Activated CD4-positive, alpha-beta T cell treated with anti-CD3 and anti-CD28 coated beads, Interleukin-2, amount 10 ng/mL, durations not matched to agents 24 days and 14 days (primary cell): ENCODE data around the gene TCEA2. TPM values are rescaled to one million over a fixed set of nuclear protein-coding genes. Genes with fewer than 3 reads are reported as not detected.

Source experiments
- DNase-seq: peaks from one replicate; pipeline ENCODE4 v3.0.0; 2022
- H3K27ac Mint-ChIP-seq: one replicate; pipeline ENCODE4 v1.8.0; 2022; ENCODE audit warnings: mild to moderate bottlenecking, mixed read lengths
- H3K27me3 Mint-ChIP-seq: one replicate; pipeline ENCODE4 v1.8.0; 2022; ENCODE audit warnings: mixed read lengths
- H3K36me3 Mint-ChIP-seq: one replicate; pipeline ENCODE4 v1.8.0; 2022; ENCODE audit warnings: low read depth, mild to moderate bottlenecking, mixed read lengths
- H3K4me1 Mint-ChIP-seq: one replicate; pipeline ENCODE4 v1.8.0; 2021; ENCODE audit warnings: mixed read lengths
- H3K4me3 Mint-ChIP-seq: one replicate; pipeline ENCODE4 v1.8.0; 2022; ENCODE audit warnings: mild to moderate bottlenecking, moderate library complexity, mixed read lengths
- H3K9me3 Mint-ChIP-seq: one replicate; pipeline ENCODE4 v1.8.0; 2021; ENCODE audit warnings: mixed read lengths
- intact Hi-C: fragments of 100-400 bp; cut with micrococcal nuclease; formaldehyde crosslinking; loops from one replicate; pipeline ENCODE4 v1.15.1; 2023
- total RNA-seq: library from RNA; stranded (reverse); gene quantifications from 2 replicates; pipeline ENCODE4 v1.2.3, GENCODE V29; 2022

TCEA2 gene
- total RNA-seq, 1 donor from 2014 or later = 35.4 TPM

DNA sequence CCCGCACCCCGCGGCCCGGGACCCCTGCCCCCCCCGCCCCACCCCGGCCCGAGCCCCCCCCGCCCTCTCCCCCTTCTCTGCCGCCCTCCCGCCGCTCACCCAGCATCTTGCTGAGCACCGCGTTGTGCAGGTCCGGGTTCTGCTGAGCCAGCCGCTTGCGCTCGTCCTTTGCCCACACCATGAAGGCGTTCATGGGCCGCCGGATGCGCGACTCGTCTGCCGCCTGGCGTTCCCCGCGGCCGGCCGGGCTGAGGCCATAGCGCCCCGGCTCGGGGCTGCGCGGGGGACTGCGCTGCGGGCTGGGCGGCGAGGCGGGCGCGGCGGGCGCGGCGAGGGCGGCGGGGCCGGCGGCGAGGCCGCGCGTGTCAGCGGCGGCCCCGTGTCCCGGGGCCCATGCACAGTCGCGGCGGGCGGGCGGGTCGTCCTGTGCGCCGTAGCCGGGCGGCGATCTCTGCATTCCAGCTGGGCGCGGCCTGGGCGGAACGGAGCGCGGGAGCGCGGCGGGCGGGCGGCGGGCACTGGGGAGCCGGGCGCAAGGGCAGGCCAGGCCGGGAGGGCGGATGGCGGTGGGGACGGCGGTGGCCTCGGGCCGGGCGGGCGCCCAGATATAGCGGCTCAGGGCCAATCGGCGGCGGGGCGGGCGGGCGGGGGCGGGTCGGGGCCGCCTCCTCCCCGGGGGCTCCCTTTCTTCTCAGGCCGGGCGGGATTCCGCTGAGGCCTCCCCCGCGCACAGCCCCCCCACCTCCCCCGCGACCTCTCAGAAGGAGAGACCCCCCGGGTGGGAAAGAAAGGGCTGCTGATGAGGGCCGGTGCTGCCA, 13.7 kb upstream of the TCEA2 start, which contains the start of gene SOX18:
TSS of gene SOX18 (minus strand) at position 580 of the 818 bp plus-strand sequence. CDS start at position 457, 123 bp downstream.
- intact Hi-C loops = no loop called here
- Mint-ChIP-seq H3K36me3 (no peaks in the 10 kb centered on the region), H3K27ac (peak within 1 kb of the TSS; percentile 34)

DNA sequence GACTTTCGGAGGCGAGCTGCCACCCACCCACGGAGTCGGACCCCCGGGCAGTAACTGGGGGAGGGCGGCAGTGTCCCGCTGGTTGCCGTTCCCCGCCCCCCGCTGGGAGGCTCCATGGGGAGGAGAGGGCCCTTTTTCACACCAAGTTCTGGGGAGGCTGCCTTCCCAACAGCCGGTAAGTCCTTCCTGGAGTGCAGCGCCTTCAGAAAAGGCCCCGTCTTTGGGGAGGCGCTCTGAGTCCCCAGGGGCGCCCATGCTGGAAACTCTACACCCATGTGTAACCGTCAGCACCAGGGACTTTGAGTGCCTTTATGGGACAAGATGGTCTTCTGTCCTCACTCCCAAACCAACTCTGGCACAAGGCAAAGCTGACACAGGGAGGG, 13.1 kb upstream of the TCEA2 start:
- Mint-ChIP-seq H3K4me3 (peak overlapping the region; percentile 57), H3K36me3 (no peaks in the 10 kb centered on the region), H3K9me3 (no peaks in the 10 kb centered on the region), H3K4me1 (peaks cover 16% of the 10 kb centered on the region), H3K27me3 (peaks cover 30% of the 10 kb centered on the region), H3K27ac (no peak overlapping the region)
- DNase-seq = no peak
- intact Hi-C loops = no loop called here

More for the DNA sequence above, 13.7 kb upstream of the TCEA2 start, which contains the start of gene SOX18:
- H3K27me3 Mint-ChIP-seq = peaks cover 30% of the 10 kb centered on the region
- DNase-seq = peak; percentile 85
- H3K4me1 Mint-ChIP-seq = peaks cover 18% of the 10 kb centered on the region
- peak within 1 kb of the TSS; percentile 77 for H3K4me3 Mint-ChIP-seq
- no peaks in the 10 kb centered on the region for H3K9me3 Mint-ChIP-seq

DNA sequence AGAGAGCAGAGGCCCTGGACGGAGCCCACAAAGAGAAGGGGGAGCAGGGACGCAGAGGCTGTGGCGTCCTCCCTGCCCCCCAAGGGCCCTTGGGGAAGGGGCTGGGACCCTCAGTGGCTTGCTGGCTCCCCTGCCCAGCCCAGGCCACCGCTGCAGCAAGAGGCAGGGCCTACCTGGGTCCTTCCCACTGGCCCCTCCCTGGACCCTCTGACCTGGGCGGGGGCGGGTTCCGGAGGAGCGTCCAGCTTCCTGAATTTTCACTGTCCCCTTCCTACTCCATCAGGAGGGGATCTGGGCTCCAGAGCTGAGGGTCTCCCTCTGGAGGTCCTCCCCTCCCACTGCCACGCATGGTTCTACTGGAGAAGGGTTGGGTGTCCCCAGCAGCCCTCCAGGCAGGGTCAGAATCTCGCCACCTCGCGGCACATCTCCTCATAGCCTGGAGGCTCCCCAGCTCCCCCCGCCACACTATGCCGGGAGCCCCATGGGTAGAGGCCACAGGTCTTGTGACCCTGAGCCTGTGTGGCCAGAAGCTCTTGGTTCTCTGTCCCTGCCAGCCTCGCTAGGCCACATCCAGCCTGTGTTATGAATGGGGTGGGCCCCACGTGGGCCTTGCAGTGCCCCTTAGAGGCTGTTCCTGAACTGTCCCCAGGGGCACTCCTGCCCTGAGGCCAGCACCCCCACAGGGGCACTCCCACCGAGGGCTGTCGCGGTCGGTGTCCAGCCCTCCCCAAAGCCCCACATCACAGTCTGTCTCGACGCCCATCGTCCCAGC, 12.6 kb upstream of the TCEA2 start:
- H3K4me1 Mint-ChIP-seq = peaks cover 22% of the 10 kb centered on the region
- intact Hi-C loops = no loop called here
- no peaks in the 10 kb centered on the region for H3K9me3 Mint-ChIP-seq
- DNase-seq = no peak
- H3K27ac Mint-ChIP-seq = no peak overlapping the region
- H3K27me3 Mint-ChIP-seq = peaks cover 30% of the 10 kb centered on the region
- peak overlapping the region; percentile 30 for H3K4me3 Mint-ChIP-seq
- H3K36me3 Mint-ChIP-seq = no peaks in the 10 kb centered on the region

DNA sequence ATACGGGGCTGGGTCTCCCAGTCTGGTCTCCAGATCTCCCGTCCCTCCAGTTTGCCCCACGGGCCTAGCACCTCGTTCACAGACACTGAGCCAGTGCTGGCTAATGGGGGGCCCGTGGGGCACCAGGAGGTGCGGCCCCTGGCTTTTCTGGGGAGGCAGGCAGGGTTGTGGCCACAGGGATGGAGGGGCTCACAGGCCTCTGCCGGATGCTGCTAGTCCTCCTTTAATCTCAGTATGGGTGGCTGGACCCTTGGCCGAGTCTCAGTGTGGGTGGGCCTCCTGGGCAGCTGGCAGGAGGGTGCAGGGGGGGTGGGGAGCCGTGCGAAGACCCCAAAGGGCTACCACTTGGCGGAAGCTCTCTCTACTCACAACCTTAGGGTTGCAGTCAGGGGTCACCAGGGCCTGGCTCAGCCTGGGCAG, 12.0 kb upstream of the TCEA2 start:
- Mint-ChIP-seq H3K4me3 (no peak overlapping the region), H3K9me3 (no peaks in the 10 kb centered on the region), H3K36me3 (no peaks in the 10 kb centered on the region), H3K27ac (no peak overlapping the region), H3K27me3 (peaks cover 27% of the 10 kb centered on the region), H3K4me1 (peaks cover 18% of the 10 kb centered on the region)
- intact Hi-C loops = no loop called here
- no peak for DNase-seq

DNA sequence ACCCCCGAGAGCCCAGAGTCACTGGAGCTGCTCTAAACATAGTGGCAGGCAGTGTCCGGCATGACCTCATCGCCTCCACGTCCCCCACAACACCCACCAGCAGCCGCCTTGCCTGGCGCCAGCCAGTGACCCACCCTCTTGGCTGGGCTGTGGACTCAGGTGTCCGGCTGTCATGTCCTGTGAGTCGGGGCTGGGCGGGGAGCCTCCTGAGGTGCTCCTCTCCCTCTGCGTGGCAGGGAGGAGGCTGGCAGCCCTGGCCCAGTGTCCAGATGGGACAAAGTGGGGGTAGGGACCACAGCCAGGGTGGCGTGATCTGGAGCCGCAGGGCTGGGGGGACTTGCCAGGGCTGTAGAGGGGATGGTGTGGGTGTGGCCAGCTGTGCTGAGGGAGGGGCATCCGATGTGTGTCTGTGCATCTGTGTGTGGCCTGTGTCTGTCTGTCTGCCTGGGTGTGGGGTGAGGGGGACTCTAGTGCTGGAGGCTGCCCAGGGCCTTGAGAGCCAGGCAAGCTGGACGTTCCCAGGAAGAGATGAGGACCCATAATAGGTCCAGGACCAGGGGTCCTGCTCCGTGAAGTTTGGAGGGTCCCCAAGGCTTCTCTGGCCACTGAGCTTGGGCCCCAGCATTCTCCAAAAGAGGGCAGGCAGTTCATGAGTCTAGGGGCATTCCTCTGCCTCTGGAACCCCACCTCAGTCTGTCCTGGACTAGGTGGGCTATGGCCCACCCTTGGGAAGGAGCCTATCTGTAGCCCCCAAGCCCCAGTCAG, 11.3 kb upstream of the TCEA2 start:
- no peak overlapping the region for H3K4me3 Mint-ChIP-seq
- peaks cover 14% of the 10 kb centered on the region for H3K4me1 Mint-ChIP-seq
- H3K27ac Mint-ChIP-seq = no peak overlapping the region
- no peaks in the 10 kb centered on the region for H3K9me3 Mint-ChIP-seq
- intact Hi-C loops = no loop called here
- H3K36me3 Mint-ChIP-seq = no peaks in the 10 kb centered on the region
- DNase-seq = no peak
- peaks cover 21% of the 10 kb centered on the region for H3K27me3 Mint-ChIP-seq

DNA sequence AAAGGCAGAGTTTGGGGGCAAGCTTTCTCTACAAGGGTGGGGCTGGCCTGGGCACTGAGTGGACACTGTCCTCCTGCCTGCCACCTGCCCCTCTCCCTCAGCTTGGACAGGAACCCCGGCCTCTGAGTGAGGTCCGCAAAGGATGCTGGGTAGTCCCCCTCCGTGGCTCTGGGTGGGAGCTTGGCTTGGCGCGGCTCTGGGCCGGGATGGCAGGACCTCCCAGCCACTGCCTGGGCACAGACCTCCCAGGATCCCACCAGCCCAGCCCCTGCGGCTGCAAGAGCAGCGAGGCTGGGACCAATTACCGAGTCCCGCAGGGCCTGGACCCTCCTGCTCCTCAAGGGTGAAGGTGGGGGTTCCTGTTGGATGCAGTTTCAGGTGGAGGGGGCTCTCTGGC, 10.7 kb upstream of the TCEA2 start:
- intact Hi-C loops = no loop called here
- Mint-ChIP-seq H3K4me3 (no peak overlapping the region), H3K9me3 (no peaks in the 10 kb centered on the region), H3K36me3 (no peaks in the 10 kb centered on the region), H3K27me3 (peaks cover 15% of the 10 kb centered on the region), H3K27ac (no peak overlapping the region), H3K4me1 (peaks cover 15% of the 10 kb centered on the region)
- no peak for DNase-seq

DNA sequence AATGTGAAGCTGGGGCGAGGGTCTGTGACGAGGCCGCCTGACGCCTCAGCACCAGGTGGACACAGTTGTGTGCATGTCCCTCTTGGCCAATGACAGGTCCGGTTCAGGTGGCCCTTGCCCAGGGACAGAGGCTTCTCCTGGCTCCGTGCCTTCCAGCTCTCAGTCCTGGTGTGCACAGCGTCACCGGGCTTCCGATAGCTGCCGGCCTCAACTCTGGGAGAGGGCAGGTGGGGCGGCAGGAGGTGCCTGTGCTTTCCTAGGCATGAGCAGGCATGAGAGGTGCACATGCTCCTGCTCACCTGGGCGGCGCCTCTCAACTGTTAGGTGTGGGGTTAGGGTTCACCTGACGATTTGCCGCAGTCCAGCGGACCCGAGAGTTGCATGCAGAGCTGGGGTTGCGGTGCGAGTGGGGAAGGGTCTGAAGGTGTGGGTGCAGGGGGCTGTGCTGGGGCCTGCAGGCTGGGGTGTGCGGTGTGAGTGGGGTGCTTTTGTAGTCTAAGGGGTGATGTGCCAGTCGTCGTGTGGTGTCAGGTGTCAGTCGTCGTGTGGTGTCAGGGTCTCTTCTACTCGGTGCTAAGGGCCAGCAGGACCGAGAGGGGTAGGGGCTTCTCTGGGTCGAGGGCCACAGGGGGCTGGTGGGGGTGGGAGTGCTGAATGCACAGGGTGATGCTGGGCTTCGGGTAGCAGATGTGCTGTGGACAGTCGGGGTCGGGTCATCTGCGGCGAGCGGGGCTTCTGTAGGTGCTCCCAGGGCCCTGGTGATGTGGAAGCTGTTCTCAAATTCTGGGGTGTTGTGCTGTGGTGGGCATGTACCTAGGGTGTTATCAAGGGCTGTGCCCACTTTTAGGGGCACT, 9.8 kb upstream of the TCEA2 start:
- intact Hi-C loops = no loop called here
- no peak overlapping the region for H3K4me3 Mint-ChIP-seq
- peaks cover 10% of the 10 kb centered on the region for H3K27me3 Mint-ChIP-seq
- peak overlapping the region; percentile 9 for H3K27ac Mint-ChIP-seq
- H3K36me3 Mint-ChIP-seq = no peaks in the 10 kb centered on the region
- DNase-seq = no peak
- H3K9me3 Mint-ChIP-seq = no peaks in the 10 kb centered on the region
- peaks cover 21% of the 10 kb centered on the region for H3K4me1 Mint-ChIP-seq

DNA sequence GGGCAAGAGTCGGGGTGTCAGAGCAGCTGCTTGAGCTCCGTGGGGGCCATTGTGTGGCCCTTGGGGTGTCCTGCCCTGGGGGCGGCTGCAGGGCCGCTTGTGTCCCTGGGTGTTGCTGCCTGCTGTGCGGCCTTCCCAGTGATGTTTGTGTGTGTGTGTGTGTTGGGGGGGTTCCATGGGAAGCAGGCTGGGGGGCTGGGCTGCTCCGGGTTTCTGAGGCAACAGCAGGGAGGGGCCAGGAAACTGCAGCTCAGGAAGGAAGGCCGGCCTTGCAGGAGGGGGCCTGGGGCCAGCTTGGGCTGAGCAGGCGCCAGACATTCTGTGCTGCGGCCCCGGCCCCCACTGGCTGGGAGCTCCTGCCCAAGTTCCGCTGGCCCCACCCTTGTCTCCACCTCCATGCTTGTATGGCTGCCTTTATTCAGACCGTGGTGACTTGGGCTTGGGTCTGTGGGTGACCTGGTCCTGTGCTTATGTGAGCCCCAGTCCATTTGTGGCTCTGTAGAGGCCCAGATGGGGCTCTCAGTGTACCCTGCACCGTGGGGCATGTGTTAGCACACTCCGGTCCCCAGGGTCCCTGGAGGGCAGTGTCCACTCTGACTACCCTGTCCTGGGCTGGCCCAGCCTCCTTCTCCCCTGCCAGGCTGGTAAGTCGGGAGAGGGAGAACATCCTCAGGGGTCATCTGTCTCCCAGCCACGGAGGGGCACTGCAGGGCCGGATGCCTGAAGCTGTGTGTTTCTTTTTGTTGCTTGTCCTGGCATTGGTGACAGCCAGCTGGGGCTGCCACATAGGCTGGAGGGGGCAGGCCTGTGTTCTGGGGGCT, 8.9 kb upstream of the TCEA2 start:
- no peaks in the 10 kb centered on the region for H3K36me3 Mint-ChIP-seq
- DNase-seq = no peak
- H3K9me3 Mint-ChIP-seq = no peaks in the 10 kb centered on the region
- H3K27ac Mint-ChIP-seq = no peak overlapping the region
- peaks cover 26% of the 10 kb centered on the region for H3K4me1 Mint-ChIP-seq
- H3K4me3 Mint-ChIP-seq = no peak overlapping the region
- intact Hi-C loops = no loop called here
- H3K27me3 Mint-ChIP-seq = peaks cover 9% of the 10 kb centered on the region

DNA sequence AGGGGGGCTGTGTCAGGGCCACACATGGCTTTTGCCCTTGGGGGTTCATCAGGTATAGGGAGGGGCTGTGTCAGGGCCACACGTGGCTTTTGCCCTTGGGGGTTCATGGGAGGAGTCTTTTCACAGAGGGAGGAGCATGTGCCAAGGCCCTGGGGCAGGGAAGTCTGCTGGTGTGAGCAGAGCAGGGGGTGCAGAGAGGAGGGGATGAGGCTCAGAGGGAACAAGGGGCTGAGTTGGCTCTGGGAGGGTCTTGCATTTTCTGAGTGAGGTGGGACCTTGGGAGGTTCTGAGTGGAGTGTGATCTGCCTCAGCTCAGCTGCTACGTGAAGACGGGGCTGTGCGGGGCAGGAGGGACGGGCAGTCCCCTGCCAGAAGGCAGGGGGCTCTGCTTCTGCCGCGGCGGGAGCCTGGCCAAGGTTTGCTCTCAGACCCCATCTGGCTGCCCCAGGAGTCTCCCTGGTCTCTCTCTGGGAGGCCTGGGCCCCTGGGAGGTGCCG, 7.6 kb upstream of the TCEA2 start:
- intact Hi-C loops = no loop called here

DNA sequence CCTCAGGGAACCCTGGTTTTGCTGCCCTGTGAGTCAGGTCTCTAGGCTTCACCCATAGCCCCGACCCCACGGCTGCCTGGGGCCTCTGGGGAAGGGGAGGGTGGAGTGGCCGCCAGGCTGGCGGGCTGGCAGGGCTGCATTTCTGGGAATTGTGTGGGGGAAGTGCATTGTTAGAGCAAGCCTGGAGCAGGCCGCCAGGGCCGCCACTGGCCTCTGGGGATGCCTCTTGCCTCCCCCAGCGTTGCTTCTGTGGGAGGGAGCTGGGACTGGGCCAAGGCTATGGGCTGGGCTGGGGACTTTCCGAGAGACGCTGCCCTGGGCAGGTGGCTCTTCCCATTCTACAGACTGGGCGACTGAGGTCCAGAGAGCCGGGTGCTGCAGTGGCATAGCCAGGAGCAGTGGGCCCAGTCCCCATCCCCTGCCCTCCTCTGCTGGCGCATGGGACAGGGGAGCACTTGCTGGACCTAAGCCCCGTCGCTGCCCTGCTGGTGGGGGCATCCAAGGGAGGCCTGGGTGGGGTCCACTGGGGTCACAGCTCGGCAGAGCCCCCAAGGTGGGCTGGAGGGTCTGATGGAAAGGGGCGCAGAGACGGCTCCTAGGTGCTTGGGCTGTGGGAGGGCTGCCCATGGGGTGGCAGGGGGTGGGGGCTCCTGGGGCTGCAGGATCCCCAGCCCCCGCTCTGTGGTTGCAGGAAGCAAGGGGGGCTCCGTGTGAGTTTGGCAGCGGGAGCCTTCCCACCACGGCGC, 6.9 kb upstream of the TCEA2 start:
- Mint-ChIP-seq H3K27ac (no peak overlapping the region), H3K9me3 (no peaks in the 10 kb centered on the region), H3K4me3 (no peak overlapping the region), H3K4me1 (peaks cover 25% of the 10 kb centered on the region), H3K27me3 (peaks cover 4% of the 10 kb centered on the region), H3K36me3 (no peaks in the 10 kb centered on the region)
- intact Hi-C loops = loop anchor here (2.0 kb wide), 1 partner anchor 17 kb away; no protein-coding TSS in a partner anchor
- DNase-seq = no peak

More for the DNA sequence above, 7.6 kb upstream of the TCEA2 start:
- Mint-ChIP-seq H3K9me3 (no peaks in the 10 kb centered on the region), H3K27ac (peak overlapping the region; percentile 83), H3K27me3 (peaks cover 5% of the 10 kb centered on the region), H3K4me1 (peaks cover 25% of the 10 kb centered on the region), H3K36me3 (no peaks in the 10 kb centered on the region), H3K4me3 (no peak overlapping the region)
- DNase-seq = no peak

DNA sequence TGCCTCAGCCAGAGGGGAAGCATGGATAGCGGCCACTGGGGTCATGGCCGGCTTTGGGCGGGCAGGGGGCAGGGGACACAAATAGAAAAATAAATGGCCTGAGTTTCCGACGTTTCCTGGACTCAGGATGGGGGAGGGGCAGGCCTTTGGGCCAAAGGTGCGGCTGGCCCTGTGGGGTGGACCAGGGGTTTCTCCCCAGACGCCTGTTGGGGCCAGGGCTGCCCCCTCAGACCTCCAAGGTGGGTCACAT, 6.4 kb upstream of the TCEA2 start:
- no peak overlapping the region for H3K4me3 Mint-ChIP-seq
- peaks cover 25% of the 10 kb centered on the region for H3K4me1 Mint-ChIP-seq
- no peak overlapping the region for H3K27ac Mint-ChIP-seq
- intact Hi-C loops = loop anchor here (2.0 kb wide), 1 partner anchor 18 kb away; no protein-coding TSS in a partner anchor
- no peaks in the 10 kb centered on the region for H3K36me3 Mint-ChIP-seq
- no peaks in the 10 kb centered on the region for H3K9me3 Mint-ChIP-seq
- DNase-seq = no peak
- H3K27me3 Mint-ChIP-seq = peaks cover 4% of the 10 kb centered on the region
